K562 (cell line): ENCODE results near the gene TPM4. TPM values are rescaled to one million over a fixed set of nuclear protein-coding genes. Genes with fewer than 3 reads are reported as not detected.

ENCODE experiments used
- ATAC-seq: fragments of 200-7000 bp; cut with Tn5 transposase; 3 replicates; pipeline ENCODE4 v1.9.1; 2020; ENCODE audit warnings: moderate library complexity
- BruUV-seq: library from RNA; stranded (reverse); fragments of 400-500 nt; replicated peaks from 2 replicates; lab custom pipeline; 2021; lab: Mats Ljungman, UMichigan
- CTCF ChIA-PET: fragments of 300-600 bp; formaldehyde crosslinking; extraction: SDS; loops from one replicate; lab custom pipeline; 2021; ENCODE audit warnings: low intra/inter-chr PET ratio; lab: Yijun Ruan, JAX
- POLR2A ChIA-PET: fragments of 300-600, 350-650 bp; sonication (Branson Sonifier 250); formaldehyde crosslinking; extraction: SDS; loops from one replicate; lab custom pipeline; 2021; ENCODE audit warnings: antibody characterized with exemption, inconsistent platforms; lab: Yijun Ruan, JAX
- DNase-seq, 4 experiments: peaks; one replicate each; pipeline versions ENCODE4 v3.0.0 to v3.0.0-alpha.2; 2011 to 2018; ENCODE audit warnings: low spot score in 3 of 4, mixed read lengths in 3 of 4; ENCODE audit errors: extremely low read depth in 1 of 4
- FAIRE-seq: peaks from 2 replicates; lab custom pipeline; 2011; peaks lifted over from hg19 to GRCh38; lab: Jason Lieb, UNC
- H2AFZ ChIP-seq: 2 replicates; pipeline ENCODE4 v1.6.0; 2011; ENCODE audit warnings: low read depth, low read length, control low read depth, inconsistent platforms
- H3K27ac ChIP-seq: fragments of 200-600 bp; 3 replicates; pipeline ENCODE4 v1.8.0; 2011; ENCODE audit warnings: low read depth, mild to moderate bottlenecking, control low read depth, inconsistent platforms, low read length, moderate library complexity, mixed read lengths; ENCODE audit errors: extremely low read depth
- H3K27me3 ChIP-seq, 2 experiments: fragments of 300-600 bp in 1 of 2; 2 replicates in 1 of 2; 3 replicates in 1 of 2; pipeline versions ENCODE4 v1.6.0 to v1.8.0; 2011; ENCODE audit warnings: inconsistent platforms in 2 of 2, low read length in 2 of 2, mild to moderate bottlenecking in 1 of 2, mixed read lengths in 1 of 2, moderate library complexity in 1 of 2; ENCODE audit not compliant: control insufficient read depth in 2 of 2, insufficient read depth in 2 of 2
- H3K36me3 ChIP-seq: fragments of 300-600 bp; 3 replicates; pipeline ENCODE4 v1.8.0; 2011; ENCODE audit warnings: mild to moderate bottlenecking, low read length, inconsistent platforms; ENCODE audit not compliant: control insufficient read depth, insufficient read depth
- H3K4me1 ChIP-seq, 2 experiments: fragments of 200-600 bp in 1 of 2; replicated peaks in 1 of 2; 2 replicates in 1 of 2; 3 replicates in 1 of 2; pipeline versions ENCODE4 v1.5.1 to v1.8.0; 2011; ENCODE audit warnings: inconsistent platforms in 2 of 2, low read length in 2 of 2, mild to moderate bottlenecking in 1 of 2, mixed read lengths in 1 of 2, moderate library complexity in 1 of 2; ENCODE audit not compliant: control insufficient read depth in 2 of 2, insufficient read depth in 2 of 2
- H3K4me2 ChIP-seq: 2 replicates; pipeline ENCODE4 v1.6.1; 2011; ENCODE audit warnings: low read length, control low read depth, inconsistent platforms, mixed read lengths; ENCODE audit not compliant: insufficient read depth
- H3K4me3 ChIP-seq: fragments of 200-600 bp; sonication (generic), shearing (Covaris generic); 2 replicates; pipeline ENCODE4 v1.5.1; 2016; ENCODE audit warnings: control low read depth, inconsistent platforms
- H3K79me2 ChIP-seq: fragments of 200-600 bp; 3 replicates; pipeline ENCODE4 v1.8.0; 2011; ENCODE audit warnings: low read length, inconsistent platforms; ENCODE audit not compliant: control insufficient read depth, insufficient read depth
- H3K9ac ChIP-seq, 2 experiments: 2 replicates each; pipeline versions ENCODE4 v1.6.0 to v1.6.1; 2011; ENCODE audit warnings: low read depth in 2 of 2, low read length in 2 of 2, control low read depth in 1 of 2, inconsistent platforms in 1 of 2, mild to moderate bottlenecking in 1 of 2, mixed read lengths in 1 of 2; ENCODE audit not compliant: insufficient read depth in 1 of 2
- H3K9me1 ChIP-seq: one replicate; pipeline ENCODE4 v1.6.0; 2011; ENCODE audit warnings: inconsistent platforms, mild to moderate bottlenecking, low read length, moderate library complexity; ENCODE audit not compliant: control insufficient read depth, insufficient read depth
- H3K9me3 ChIP-seq: replicated peaks from 2 replicates; pipeline ENCODE4 v1.5.1; 2011; ENCODE audit warnings: low read depth, low read length, inconsistent platforms; ENCODE audit not compliant: control insufficient read depth, insufficient read depth
- H4K20me1 ChIP-seq: replicated peaks from 2 replicates; pipeline ENCODE4 v1.6.1; 2011; ENCODE audit warnings: low read length, inconsistent platforms, mixed read lengths; ENCODE audit not compliant: control insufficient read depth, insufficient read depth
- EGR1 ChIP-seq: fragments of 450-650 bp; conservative IDR thresholded peaks from 2 replicates; pipeline ENCODE4 v1.6.1; 2017; ENCODE audit warnings: mild to moderate bottlenecking
- HNRNPH1 ChIP-seq: fragments of 200-400 bp; formaldehyde crosslinking; optimal IDR thresholded peaks from 2 replicates; pipeline ENCODE3; 2017; ENCODE audit warnings: low read depth, mild to moderate bottlenecking, low read length, moderate library complexity
- MEF2A ChIP-seq: IDR thresholded peaks from 2 replicates; pipeline ENCODE4 v1.6.1; 2011; ENCODE audit warnings: low read depth, mild to moderate bottlenecking, low read length, moderate library complexity; ENCODE audit not compliant: control insufficient read depth
- MTA2 ChIP-seq: fragments of 450-650 bp; IDR thresholded peaks from 2 replicates; pipeline ENCODE4 v1.6.1; 2016; ENCODE audit warnings: low read depth
- RBM17 ChIP-seq: fragments of 200-400 bp; formaldehyde crosslinking; IDR thresholded peaks from 2 replicates; pipeline ENCODE4 v1.6.1; 2017; ENCODE audit warnings: low read depth, mild to moderate bottlenecking, low read length, borderline replicate concordance
- SRF ChIP-seq, 2 experiments: fragments of 250-450, 450-650 bp in 1 of 2; sonication (Bioruptor Pico) in 1 of 2; sonication (generic) in 1 of 2; formaldehyde crosslinking; IDR thresholded peaks; 2 replicates each; pipeline versions ENCODE4 v1.5.0 to v1.5.1; 2020 to 2022; ENCODE audit warnings: mild to moderate bottlenecking in 1 of 2, missing genetic modification reagents in 1 of 2
- ZBTB33 ChIP-seq: sonication (generic); formaldehyde crosslinking; IDR thresholded peaks from 2 replicates; pipeline ENCODE4 v1.8.1; 2023; ENCODE audit warnings: mild to moderate bottlenecking, missing genetic modification reagents
- ZFP36 ChIP-seq: fragments of 150-350 bp; IDR thresholded peaks from 2 replicates; pipeline ENCODE4 v1.6.1; 2018; ENCODE audit warnings: low read length, low read depth; ENCODE audit not compliant: partially characterized antibody
- ZNF263 ChIP-seq: sonication (generic); formaldehyde crosslinking; IDR thresholded peaks from 2 replicates; pipeline ENCODE4 v1.8.0; 2022; ENCODE audit warnings: mild to moderate bottlenecking, missing genetic modification reagents, borderline replicate concordance
- ZNF318 ChIP-seq, 2 experiments: fragments of 450-650 bp; IDR thresholded peaks; 2 replicates each; pipeline ENCODE4 v1.6.1; 2016; ENCODE audit warnings: mild to moderate bottlenecking in 2 of 2, borderline replicate concordance in 1 of 2, low read depth in 1 of 2, moderate library complexity in 1 of 2
- WGBS: fragments of 100-300 bp; shearing (Covaris generic); methylation state at CpG from one replicate; pipeline ENCODE4 v1.1.6; 2016; ENCODE audit warnings: low coverage, mixed read lengths; ENCODE audit not compliant: insufficient coverage; ENCODE audit errors: missing lambda C conversion rate; 5-methylcytosine and 5-hydroxymethylcytosine counted together
- in situ Hi-C: fragments of 300-500 bp; cut with MboI; formaldehyde crosslinking; loops from 4 replicates; pipeline ENCODE4 v1.15.0; 2018; ENCODE audit warnings: inconsistent platforms, mixed read lengths
- intact Hi-C: fragments of 100-400 bp; cut with micrococcal nuclease; formaldehyde crosslinking; loops from 2 replicates; pipeline ENCODE4 v1.14.2; 2022
- polyA plus RNA-seq, 8 experiments: library from polyadenylated mRNA; depleted of rRNA in 4 of 8; stranded (reverse) in 5 of 8; unstranded in 3 of 8; fragments of >200 nt; fragmentation: Nextera tagmentation in 2 of 8; fragmentation: Illumina TruSeq in 1 of 8; extraction: Ambion mirVana in 2 of 8; extraction: Trizol in 1 of 8; gene quantifications; 2 replicates each; pipeline versions ENCODE4 v1.2.1 to v1.2.3, GENCODE V29; 2011 to 2014; ENCODE audit warnings: inconsistent platforms in 1 of 8, missing spikeins in 1 of 8
- total RNA-seq, 7 experiments: library from RNA; depleted of rRNA in 6 of 7; stranded (reverse); fragments of >200 nt in 6 of 7; fragmentation: Illumina TruSeq in 2 of 7; extraction: Trizol in 2 of 7; gene quantifications; 2 replicates each; pipeline versions ENCODE4 v1.2.1 to v1.2.3, GENCODE V29; 2011 to 2021; ENCODE audit warnings: low replicate concordance in 1 of 7

TPM4 gene
- total and polyA plus RNA-seq, 9 of the 15 experiments (the other 6 are each of a cell fraction or from before 2014, with no cell fraction given): 28.1 to 111 (median 77.4) TPM

- no peaks in the 10 kb centered on the region for H3K9me1 ChIP-seq
- no peaks in the 10 kb centered on the region for H3K36me3 ChIP-seq
- POLR2A ChIA-PET: interaction anchor here (0.6 kb wide), 1 partner anchor 854 kb away, joined by 5 read pairs; no protein-coding TSS in a partner anchor
- no peak overlapping the region for H3K4me2 ChIP-seq
- peaks cover 38 to 39% of the 10 kb centered on the region in 2 experiments for H3K4me1 ChIP-seq
- H3K4me3 ChIP-seq: no peak overlapping the region
- in situ Hi-C loops: no loop called here
- no peak for TF ChIP-seq MTA2
- no peak for TF ChIP-seq ZNF318 (IDR thresholded peaks at IDR 0.05; ENCODE audit: borderline replicate concordance in 1 of 2, low read depth in 1 of 2)
- peak; percentile 83 for TF ChIP-seq ZBTB33 (CRISPR knock-in tag)
- TF ChIP-seq SRF (CRISPR knock-in tag; IDR thresholded peaks at IDR 0.05): peak in 1 of 2 experiments; percentile 62; a peak in 1 of 4 replicates
- peak; percentile 29 for TF ChIP-seq ZFP36
- TF ChIP-seq MEF2A: peak; percentile 76; the same call in 1 of the 2 replicates
- TF ChIP-seq EGR1: peak; percentile 64
- no peak for TF ChIP-seq HNRNPH1
- peak; percentile 94 for TF ChIP-seq ZNF263
- no peak for TF ChIP-seq RBM17
- TF ChIP-seq, all 486 proteins: peak for 6
- ATAC-seq (0 out of 3 replicates have a peak, but pooled peaks have one; percentile 12), DNase-seq (no peak), FAIRE-seq (no peak)
- Histone ChIP-seq H4K20me1 (no peaks in the 10 kb centered on the region), H3K79me2 (no peaks in the 10 kb centered on the region), H3K9ac (no peak overlapping the region), H3K27me3 (no peaks in the 10 kb centered on the region), H3K9me3 (peaks cover 2% of the 10 kb centered on the region; the same call in 1 of the 2 replicates), H3K27ac (no peak overlapping the region), H2AFZ (no peak overlapping the region)
- intact Hi-C loops: no loop called here
- CTCF ChIA-PET: interaction anchor here (1.0 to 1.2 kb wide), 2 partner anchors 116 to 118 kb away, joined by 4 to 6 read pairs; partner anchors contain the start of gene FAM32A
- WGBS: 49% methylated on average over 22 of the region's 40 CpGs
- BruUV-seq: no TSS peak
These were observed 8.9 kb upstream of the TPM4 start for GRCh38 chr19:16067205-16067938.
